ENCODE results near the gene ST8SIA3. TPM values are rescaled to one million over a fixed set of nuclear protein-coding genes. Genes with fewer than 3 reads are reported as not detected.

The ST8SIA3 gene
- not detected in 2 replicates for total RNA-seq

GRCh38 chr18:57352271-57352701 lies at the start of gene ST8SIA3:
Gene ST8SIA3 (plus strand): TSS chr18:57352557. CDS start chr18:57352847, 290 bp downstream.

Other genes starting within 250 kb of the ST8SIA3 start
- gene BOD1L2, start 205.5 kb upstream of the ST8SIA3 start, total RNA-seq: not detected in 2 replicates
- under 0.01 TPM in 1 of 2 replicates, not detected in the other for gene ONECUT2, start 82.8 kb downstream of the ST8SIA3 start, total RNA-seq
- 22.8 and 31.2 TPM in 2 replicates for gene FECH, start 234.1 kb downstream of the ST8SIA3 start, total RNA-seq